ENCODE data around the gene KCTD10.

The KCTD10 gene

GRCh38 chr12:109428037-109428629 is 49.0 kb downstream of the KCTD10 start:
- Histone ChIP-seq H3K27me3 (ENCODE audit: insufficient read depth, low read length, poor library complexity) (no peaks in the 10 kb centered on the region), H3K4me1 (ENCODE audit: insufficient read depth, low read length) (no peaks in the 10 kb centered on the region), H4K20me1 (ENCODE audit: insufficient read depth, low read length) (no peaks in the 10 kb centered on the region), H3K4me2 (ENCODE audit: insufficient read depth, low read length) (no peak overlapping the region), H3K36me3 (ENCODE audit: insufficient read depth, low read length) (no peaks in the 10 kb centered on the region), H3K4me3 (ENCODE audit: low read depth in 1 of 2, low read length in 2 of 2) (no peak overlapping the region), H3K27ac (ENCODE audit: low read length) (no peak overlapping the region), H3K9me3 (ENCODE audit: insufficient read depth, low read length, severe bottlenecking) (no peaks in the 10 kb centered on the region), H2AFZ (ENCODE audit: low read depth, low read length) (no peak overlapping the region), H3K79me2 (ENCODE audit: insufficient read depth, low read length) (no peaks in the 10 kb centered on the region), H3K9ac (ENCODE audit: low read depth, low read length) (no peak overlapping the region)
- ATAC-seq (ENCODE audit: insufficient read depth, low read depth) (peak; percentile 93), DNase-seq (peak; percentile 70)
- no peak for TF ChIP-seq EZH2 (IDR thresholded peaks at IDR 0.05; ENCODE audit: borderline replicate concordance, low read depth, low read length, severe bottlenecking)
- TF ChIP-seq CTCF (IDR thresholded peaks at IDR 0.05; ENCODE audit: borderline replicate concordance, extremely low read depth, low read length, poor library complexity, severe bottlenecking), result peak; percentile 95

- no peaks in the 10 kb centered on the region for H3K4me1 ChIP-seq (ENCODE audit: insufficient read depth, low read length)
- H2AFZ ChIP-seq (ENCODE audit: low read depth, low read length), result no peak overlapping the region
- no peak overlapping the region for H3K9ac ChIP-seq (ENCODE audit: low read depth, low read length)
- H3K27ac ChIP-seq (ENCODE audit: low read length), result no peak overlapping the region
- no peak for TF ChIP-seq CTCF (IDR thresholded peaks at IDR 0.05; ENCODE audit: borderline replicate concordance, extremely low read depth, low read length, poor library complexity, severe bottlenecking)
- TF ChIP-seq EZH2 (IDR thresholded peaks at IDR 0.05; ENCODE audit: borderline replicate concordance, low read depth, low read length, severe bottlenecking), result no peak
- ATAC-seq (ENCODE audit: insufficient read depth, low read depth) (no peak), DNase-seq (no peak)
- no peak overlapping the region for H3K4me2 ChIP-seq (ENCODE audit: insufficient read depth, low read length)
- no peak overlapping the region for H3K4me3 ChIP-seq (ENCODE audit: low read depth in 1 of 2, low read length in 2 of 2)
- no peaks in the 10 kb centered on the region for H3K9me3 ChIP-seq (ENCODE audit: insufficient read depth, low read length, severe bottlenecking)
- no peaks in the 10 kb centered on the region for H4K20me1 ChIP-seq (ENCODE audit: insufficient read depth, low read length)
- no peaks in the 10 kb centered on the region for H3K36me3 ChIP-seq (ENCODE audit: insufficient read depth, low read length)
- H3K27me3 ChIP-seq (ENCODE audit: insufficient read depth, low read length, poor library complexity), result no peaks in the 10 kb centered on the region
- no peaks in the 10 kb centered on the region for H3K79me2 ChIP-seq (ENCODE audit: insufficient read depth, low read length)
These were observed 53.7 kb downstream of the KCTD10 start for GRCh38 chr12:109423392-109423791.

- TF ChIP-seq EZH2 (IDR thresholded peaks at IDR 0.05; ENCODE audit: borderline replicate concordance, low read depth, low read length, severe bottlenecking) (no peak), CTCF (IDR thresholded peaks at IDR 0.05; ENCODE audit: borderline replicate concordance, extremely low read depth, low read length, poor library complexity, severe bottlenecking) (no peak)
- Histone ChIP-seq H3K4me1 (ENCODE audit: insufficient read depth, low read length) (no peaks in the 10 kb centered on the region), H3K79me2 (ENCODE audit: insufficient read depth, low read length) (no peaks in the 10 kb centered on the region), H3K27ac (ENCODE audit: low read length) (no peak overlapping the region), H3K9me3 (ENCODE audit: insufficient read depth, low read length, severe bottlenecking) (no peaks in the 10 kb centered on the region), H3K27me3 (ENCODE audit: insufficient read depth, low read length, poor library complexity) (no peaks in the 10 kb centered on the region), H3K36me3 (ENCODE audit: insufficient read depth, low read length) (no peaks in the 10 kb centered on the region), H4K20me1 (ENCODE audit: insufficient read depth, low read length) (no peaks in the 10 kb centered on the region), H3K4me2 (ENCODE audit: insufficient read depth, low read length) (no peak overlapping the region), H2AFZ (ENCODE audit: low read depth, low read length) (no peak overlapping the region), H3K9ac (ENCODE audit: low read depth, low read length) (no peak overlapping the region), H3K4me3 (ENCODE audit: low read depth in 1 of 2, low read length in 2 of 2) (no peak overlapping the region)
- DNase-seq, result no peak
- ATAC-seq (ENCODE audit: insufficient read depth, low read depth), result no peak
These were observed 54.8 kb downstream of the KCTD10 start for GRCh38 chr12:109422251-109422650.

All from DND-41 (cell line).